ENCODE results near the gene CPLANE1.

DNA sequence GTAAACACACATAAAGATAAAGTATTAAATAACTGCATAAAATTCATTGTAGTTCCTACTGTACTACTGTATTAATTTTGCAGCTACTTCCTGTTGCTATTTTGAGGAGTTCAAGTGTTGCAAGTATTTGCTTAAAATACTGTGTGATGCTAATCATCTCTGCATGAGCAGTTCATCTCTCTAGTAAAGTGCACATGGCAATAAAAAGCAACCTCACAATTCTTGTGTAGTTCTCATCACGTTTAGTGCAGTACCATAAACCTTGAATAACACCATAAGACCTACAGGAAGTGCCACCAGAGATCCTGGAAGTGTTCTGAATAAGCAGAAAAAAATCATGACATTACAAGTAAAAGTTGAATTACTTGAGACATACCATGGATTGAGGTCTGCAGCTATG is 34.6 kb downstream of the CPLANE1 start:
- TF ChIP-seq, protein P1, sequence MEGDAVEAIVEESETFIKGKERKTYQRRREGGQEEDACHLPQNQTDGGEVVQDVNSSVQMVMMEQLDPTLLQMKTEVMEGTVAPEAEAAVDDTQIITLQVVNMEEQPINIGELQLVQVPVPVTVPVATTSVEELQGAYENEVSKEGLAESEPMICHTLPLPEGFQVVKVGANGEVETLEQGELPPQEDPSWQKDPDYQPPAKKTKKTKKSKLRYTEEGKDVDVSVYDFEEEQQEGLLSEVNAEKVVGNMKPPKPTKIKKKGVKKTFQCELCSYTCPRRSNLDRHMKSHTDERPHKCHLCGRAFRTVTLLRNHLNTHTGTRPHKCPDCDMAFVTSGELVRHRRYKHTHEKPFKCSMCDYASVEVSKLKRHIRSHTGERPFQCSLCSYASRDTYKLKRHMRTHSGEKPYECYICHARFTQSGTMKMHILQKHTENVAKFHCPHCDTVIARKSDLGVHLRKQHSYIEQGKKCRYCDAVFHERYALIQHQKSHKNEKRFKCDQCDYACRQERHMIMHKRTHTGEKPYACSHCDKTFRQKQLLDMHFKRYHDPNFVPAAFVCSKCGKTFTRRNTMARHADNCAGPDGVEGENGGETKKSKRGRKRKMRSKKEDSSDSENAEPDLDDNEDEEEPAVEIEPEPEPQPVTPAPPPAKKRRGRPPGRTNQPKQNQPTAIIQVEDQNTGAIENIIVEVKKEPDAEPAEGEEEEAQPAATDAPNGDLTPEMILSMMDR (IDR thresholded peaks at IDR 0.05): no peak
- TF ChIP-seq POLR2A (IDR thresholded peaks at IDR 0.05) (no peak), POLR2AphosphoS5 (IDR thresholded peaks at IDR 0.05) (no peak), EP300 (IDR thresholded peaks at IDR 0.05; ENCODE audit: low read depth) (no peak)

Data from transverse colon (tissue), 4 donors.